ENCODE results near the gene COMP.

Gene COMP

GRCh38 chr19:18782559-18783225 lies 8.4 kb downstream of the COMP start:
- no peak for DNase-seq

- DNase-seq, result no peak
Measured at GRCh38 chr19:18781885-18782527, 9.1 kb downstream of the COMP start.

- DNase-seq, result no peak
Measured at GRCh38 chr19:18781047-18781600, 10.0 kb downstream of the COMP start.

GRCh38 chr19:18780631-18781030 lies 10.5 kb downstream of the COMP start:
- DNase-seq, result no peak

- no peak for DNase-seq
Measured at GRCh38 chr19:18780081-18780480, 11.0 kb downstream of the COMP start.

- DNase-seq, result no peak
Measured at GRCh38 chr19:18778826-18779495, 12.1 kb downstream of the COMP start.

GRCh38 chr19:18778076-18778389 lies 13.1 kb downstream of the COMP start:
- DNase-seq, result no peak

GRCh38 chr19:18777301-18778075 lies 13.6 kb downstream of the COMP start:
- no peak for DNase-seq

GRCh38 chr19:18776736-18777135 lies 14.4 kb downstream of the COMP start:
- no peak for DNase-seq

GRCh38 chr19:18776288-18776594 lies 14.9 kb downstream of the COMP start:
- no peak for DNase-seq

- no peak for DNase-seq
Measured at GRCh38 chr19:18775586-18776287, 15.4 kb downstream of the COMP start.

- no peak for DNase-seq
Measured at GRCh38 chr19:18774782-18775444, 16.2 kb downstream of the COMP start.

GRCh38 chr19:18774107-18774506 lies 17.0 kb downstream of the COMP start:
- DNase-seq, result no peak

- DNase-seq, result no peak
Measured at GRCh38 chr19:18773682-18774081, 17.4 kb downstream of the COMP start.

GRCh38 chr19:18772620-18773587 lies 18.2 kb downstream of the COMP start:
- DNase-seq, result no peak

GRCh38 chr19:18771328-18772242 lies 19.5 kb downstream of the COMP start:
- no peak for DNase-seq

GRCh38 chr19:18770663-18771327 lies 20.3 kb downstream of the COMP start:
- no peak for DNase-seq

GRCh38 chr19:18769989-18770528 lies 21.0 kb downstream of the COMP start:
- no peak for DNase-seq

Measured in activated CD4-positive, alpha-beta T cell treated with anti-CD3 and anti-CD28 coated beads, Interleukin-10, Interleukin-2, amounts not matched to agents 100 ng/mL and 50 ng/mL, durations not matched to agents 16 hours and 8 hours (primary cell).